Neuronal stem cell (in vitro differentiated cells): ENCODE measurements around the gene ADAMTS14.

Source experiments
- DNase-seq: peaks from one replicate; pipeline ENCODE4 v3.0.0-alpha.2; 2013; ENCODE audit warnings: low spot score
- H2AFZ ChIP-seq: one replicate; pipeline ENCODE4 v1.6.1; 2013; ENCODE audit warnings: mild to moderate bottlenecking, low read length, inconsistent platforms
- H2AK5ac ChIP-seq: 2 replicates; pipeline ENCODE4 v1.6.1; 2013; ENCODE audit warnings: low read depth, mild to moderate bottlenecking, inconsistent platforms, low read length, moderate library complexity, mixed read lengths
- H2BK120ac ChIP-seq: 2 replicates; pipeline ENCODE4 v1.6.1; 2013; ENCODE audit warnings: low read depth, mild to moderate bottlenecking, inconsistent platforms, low read length, moderate library complexity, mixed read lengths
- H2BK12ac ChIP-seq: one replicate; pipeline ENCODE4 v1.6.1; 2013; ENCODE audit warnings: low read length, inconsistent platforms
- H2BK15ac ChIP-seq: 2 replicates; pipeline ENCODE4 v1.6.1; 2013; ENCODE audit warnings: mild to moderate bottlenecking, low read length, inconsistent platforms, mixed read lengths
- H2BK5ac ChIP-seq: one replicate; pipeline ENCODE4 v1.6.1; 2013; ENCODE audit warnings: inconsistent platforms, mild to moderate bottlenecking, low read length, moderate library complexity
- H3K14ac ChIP-seq: one replicate; pipeline ENCODE4 v1.6.1; 2013; ENCODE audit warnings: low read length, inconsistent platforms
- H3K18ac ChIP-seq: 2 replicates; pipeline ENCODE4 v1.6.1; 2013; ENCODE audit warnings: low read length, inconsistent platforms
- H3K23ac ChIP-seq: 2 replicates; pipeline ENCODE4 v1.6.1; 2013; ENCODE audit warnings: low read depth, mild to moderate bottlenecking, mixed read lengths, low read length, inconsistent platforms; ENCODE audit not compliant: poor library complexity
- H3K27ac ChIP-seq: replicated peaks from 3 replicates; pipeline ENCODE4 v1.5.1; 2013; ENCODE audit warnings: low read length, inconsistent platforms
- H3K27me3 ChIP-seq, 3 experiments: 2 replicates each; pipeline ENCODE4 v1.6.1; 2013; ENCODE audit warnings: low read length in 3 of 3, mild to moderate bottlenecking in 2 of 3, inconsistent platforms in 1 of 3, low read depth in 1 of 3, mixed read lengths in 1 of 3, moderate library complexity in 1 of 3; ENCODE audit not compliant: control insufficient read depth in 3 of 3, insufficient read depth in 3 of 3
- H3K36me3 ChIP-seq, 2 donors: replicated peaks in 1 of 2; 2 replicates each; pipeline ENCODE4 v1.6.1; 2013; ENCODE audit warnings: low read length in 2 of 2; ENCODE audit not compliant: control insufficient read depth in 2 of 2, insufficient read depth in 2 of 2
- H3K4ac ChIP-seq: 2 replicates; pipeline ENCODE4 v1.6.1; 2013; ENCODE audit warnings: inconsistent platforms, mild to moderate bottlenecking, low read length, moderate library complexity
- H3K4me1 ChIP-seq, 2 donors: 1 replicate in 1 of 2; 2 replicates in 1 of 2; pipeline ENCODE4 v1.6.1; 2013; ENCODE audit warnings: low read length in 2 of 2, low read depth in 1 of 2; ENCODE audit not compliant: control insufficient read depth in 2 of 2, insufficient read depth in 1 of 2
- H3K4me2 ChIP-seq: one replicate; pipeline ENCODE4 v1.6.1; 2013; ENCODE audit warnings: mild to moderate bottlenecking, low read length, inconsistent platforms; ENCODE audit not compliant: insufficient read depth, poor library complexity, severe bottlenecking
- H3K4me3 ChIP-seq, 2 donors: 2 replicates each; pipeline ENCODE4 v1.5.1; 2013; ENCODE audit warnings: low read length in 2 of 2, mild to moderate bottlenecking in 2 of 2, inconsistent platforms in 1 of 2, moderate library complexity in 1 of 2
- H3K79me1 ChIP-seq: one replicate; pipeline ENCODE4 v1.6.1; 2013; ENCODE audit warnings: low read depth, mild to moderate bottlenecking, inconsistent platforms, low read length, moderate library complexity
- H3K9ac ChIP-seq: one replicate; pipeline ENCODE4 v1.6.1; 2013; ENCODE audit warnings: mild to moderate bottlenecking, low read depth, low read length, inconsistent platforms; ENCODE audit not compliant: poor library complexity
- H3K9me3 ChIP-seq, 2 donors: replicated peaks in 1 of 2; 2 replicates each; pipeline versions ENCODE3 to v1.6.1; 2013; ENCODE audit warnings: low read length in 2 of 2, mild to moderate bottlenecking in 2 of 2, inconsistent platforms in 1 of 2, low read depth in 1 of 2, mixed read lengths in 1 of 2, moderate library complexity in 1 of 2; ENCODE audit not compliant: control insufficient read depth in 2 of 2, insufficient read depth in 1 of 2
- H4K8ac ChIP-seq: one replicate; pipeline ENCODE4 v1.6.1; 2013; ENCODE audit warnings: low read depth, mild to moderate bottlenecking, inconsistent platforms, low read length, moderate library complexity
- H4K91ac ChIP-seq: one replicate; pipeline ENCODE4 v1.6.1; 2013; ENCODE audit warnings: low read length, low read depth, mild to moderate bottlenecking, inconsistent platforms; ENCODE audit not compliant: poor library complexity
- WGBS, 2 donors: extraction: QIAGEN DNeasy Blood & Tissue Kit; methylation state at CpG; one replicate each; pipeline ENCODE4 v1.1.7; 2013; ENCODE audit warnings: missing lambda C conversion rate in 2 of 2, mixed read lengths in 1 of 2; ENCODE audit not compliant: insufficient read length in 2 of 2, insufficient replicate concordance in 1 of 2; ENCODE audit errors: extremely low coverage in 2 of 2; 5-methylcytosine and 5-hydroxymethylcytosine counted together

Gene ADAMTS14

DNA sequence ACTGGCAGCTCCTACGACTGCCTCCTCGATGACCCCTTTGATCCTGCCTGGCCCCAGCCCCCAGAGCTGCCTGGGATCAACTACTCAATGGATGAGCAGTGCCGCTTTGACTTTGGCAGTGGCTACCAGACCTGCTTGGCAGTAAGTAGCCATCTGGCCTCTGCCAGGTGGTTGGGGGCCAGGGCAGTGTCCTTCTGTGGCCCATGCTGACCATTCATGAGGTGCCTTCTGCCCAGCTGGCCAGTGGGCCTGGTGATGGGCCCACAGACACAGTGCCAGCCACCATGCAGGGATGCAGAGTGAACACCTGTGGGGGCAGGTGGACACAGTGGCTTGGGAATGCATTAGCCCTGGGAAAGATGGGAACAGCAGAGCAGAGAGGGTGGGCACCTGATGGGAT lies 62.9 kb downstream of the ADAMTS14 start:
- H2BK120ac ChIP-seq = no peak overlapping the region
- no peak overlapping the region for H4K8ac ChIP-seq
- H3K14ac ChIP-seq = no peak overlapping the region
- H2AK5ac ChIP-seq = no peak overlapping the region
- no peak overlapping the region for H2BK12ac ChIP-seq
- no peak overlapping the region for H2AFZ ChIP-seq
- peak overlapping the region; percentile 62 for H3K18ac ChIP-seq
- no peaks in the 10 kb centered on the region for H3K79me1 ChIP-seq
- H2BK15ac ChIP-seq = peak overlapping the region; percentile 82
- H2BK5ac ChIP-seq = no peak overlapping the region
- peak overlapping the region; percentile 27 for H3K23ac ChIP-seq
- H3K36me3 ChIP-seq = no peaks in the 10 kb centered on the region
- H3K27me3 ChIP-seq = no peaks in the 10 kb centered on the region
- H3K9me3 ChIP-seq = peaks cover 0 to 1% of the 10 kb centered on the region in 2 donors
- H3K4me2 ChIP-seq = no peak overlapping the region
- no peak overlapping the region for H3K4me3 ChIP-seq
- no peak overlapping the region for H3K27ac ChIP-seq
- H3K9ac ChIP-seq = peak overlapping the region; percentile 17
- DNase-seq = no peak
- no peak overlapping the region for H4K91ac ChIP-seq
- WGBS, 2 donors = no CpG with 5 or more reads among the region's 3 CpGs
- H3K4ac ChIP-seq = no peak overlapping the region
- H3K4me1 ChIP-seq = peaks cover 2 to 14% of the 10 kb centered on the region in 2 donors

DNA sequence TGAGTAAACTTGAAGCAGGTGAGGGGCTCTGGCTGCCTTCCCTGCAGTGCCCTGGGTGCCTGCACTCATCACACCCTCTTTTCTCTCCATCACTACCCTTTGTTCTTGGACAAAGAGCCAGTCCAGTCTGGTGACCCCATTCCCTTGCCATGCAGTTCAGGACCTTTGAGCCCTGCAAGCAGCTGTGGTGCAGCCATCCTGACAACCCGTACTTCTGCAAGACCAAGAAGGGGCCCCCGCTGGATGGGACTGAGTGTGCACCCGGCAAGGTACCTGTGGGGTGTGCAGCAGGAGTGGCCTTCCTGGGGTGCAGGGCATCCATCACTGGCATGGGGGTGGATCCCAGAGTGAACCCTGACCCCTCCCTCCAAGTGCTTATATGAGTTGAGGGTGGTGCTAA lies 64.2 kb downstream of the ADAMTS14 start:
- no peaks in the 10 kb centered on the region for H3K9me3 ChIP-seq
- H3K23ac ChIP-seq = no peak overlapping the region
- no peak overlapping the region for H2AFZ ChIP-seq
- peaks cover 2 to 16% of the 10 kb centered on the region in 2 donors for H3K4me1 ChIP-seq
- no peak overlapping the region for H2BK5ac ChIP-seq
- H3K79me1 ChIP-seq = no peaks in the 10 kb centered on the region
- no peak overlapping the region for H3K4me2 ChIP-seq
- H4K91ac ChIP-seq = no peak overlapping the region
- H2BK120ac ChIP-seq = no peak overlapping the region
- H2BK12ac ChIP-seq = no peak overlapping the region
- no peaks in the 10 kb centered on the region for H3K36me3 ChIP-seq
- peak overlapping the region; percentile 82 for H2BK15ac ChIP-seq
- H4K8ac ChIP-seq = no peak overlapping the region
- no peak overlapping the region for H3K4ac ChIP-seq
- peak overlapping the region; percentile 72 for H3K18ac ChIP-seq
- H3K14ac ChIP-seq = peak overlapping the region; percentile 60
- no peak overlapping the region for H3K27ac ChIP-seq
- no peak overlapping the region for H3K9ac ChIP-seq
- no peak for DNase-seq
- no peaks in the 10 kb centered on the region for H3K27me3 ChIP-seq
- no peak overlapping the region for H3K4me3 ChIP-seq
- peak overlapping the region; percentile 64 for H2AK5ac ChIP-seq
- no CpG with 5 or more reads among the region's 3 CpGs for WGBS, 2 donors

GRCh38 chr10:70737250-70737649 lies 64.9 kb downstream of the ADAMTS14 start:
- no peak overlapping the region for H2BK12ac ChIP-seq
- no peak overlapping the region for H2BK15ac ChIP-seq
- H3K79me1 ChIP-seq = no peaks in the 10 kb centered on the region
- peaks cover 2 to 16% of the 10 kb centered on the region in 2 donors for H3K4me1 ChIP-seq
- H3K14ac ChIP-seq = no peak overlapping the region
- H3K9ac ChIP-seq = no peak overlapping the region
- H3K27ac ChIP-seq = no peak overlapping the region
- no peak overlapping the region for H2BK5ac ChIP-seq
- H3K36me3 ChIP-seq = no peaks in the 10 kb centered on the region
- H4K8ac ChIP-seq = no peak overlapping the region
- H3K18ac ChIP-seq = peak overlapping the region; percentile 24
- H2AFZ ChIP-seq = no peak overlapping the region
- no peak overlapping the region for H3K4me3 ChIP-seq
- no peak overlapping the region for H4K91ac ChIP-seq
- no CpG with 5 or more reads among the region's 6 CpGs for WGBS, 2 donors
- H3K27me3 ChIP-seq = no peaks in the 10 kb centered on the region
- H2BK120ac ChIP-seq = no peak overlapping the region
- H2AK5ac ChIP-seq = peak overlapping the region; percentile 85
- no peaks in the 10 kb centered on the region for H3K9me3 ChIP-seq
- no peak overlapping the region for H3K4me2 ChIP-seq
- DNase-seq = no peak
- H3K4ac ChIP-seq = peak overlapping the region; percentile 8
- H3K23ac ChIP-seq = no peak overlapping the region

- H3K9me3 ChIP-seq = no peaks in the 10 kb centered on the region
- no peak overlapping the region for H2BK120ac ChIP-seq
- no peak overlapping the region for H2BK12ac ChIP-seq
- no peaks in the 10 kb centered on the region for H3K79me1 ChIP-seq
- H3K18ac ChIP-seq = no peak overlapping the region
- H3K4me2 ChIP-seq = no peak overlapping the region
- H3K4me3 ChIP-seq = no peak overlapping the region
- H4K91ac ChIP-seq = no peak overlapping the region
- no peak overlapping the region for H3K14ac ChIP-seq
- H2AK5ac ChIP-seq = no peak overlapping the region
- H3K9ac ChIP-seq = no peak overlapping the region
- no peak overlapping the region for H3K4ac ChIP-seq
- no peak for DNase-seq
- H3K36me3 ChIP-seq = no peaks in the 10 kb centered on the region
- no peak overlapping the region for H2BK15ac ChIP-seq
- no peak overlapping the region for H2BK5ac ChIP-seq
- H2AFZ ChIP-seq = no peak overlapping the region
- H3K27me3 ChIP-seq = no peaks in the 10 kb centered on the region
- H3K23ac ChIP-seq = no peak overlapping the region
- no peak overlapping the region for H3K27ac ChIP-seq
- WGBS, 2 donors = no CpG with 5 or more reads among the region's 3 CpGs
- peaks cover 2 to 16% of the 10 kb centered on the region in 2 donors for H3K4me1 ChIP-seq
- no peak overlapping the region for H4K8ac ChIP-seq
These were observed 65.9 kb downstream of the ADAMTS14 start for GRCh38 chr10:70738006-70738760.
